Hepatocyte (in vitro differentiated cells): ENCODE measurements around the gene MAP2K7.

ENCODE experiments used
- EZH2 ChIP-seq: fragments of 200-600 bp; sonication (generic); IDR thresholded peaks from 2 replicates; pipeline ENCODE4 v1.6.1; 2016; ENCODE audit warnings: antibody characterized with exemption, mild to moderate bottlenecking, borderline replicate concordance
- TF ChIP-seq, protein P1 (sequence below): fragments of 200-600 bp; sonication (generic); IDR thresholded peaks from 2 replicates; pipeline ENCODE4 v1.5.1; 2016; ENCODE audit warnings: antibody characterized with exemption, mild to moderate bottlenecking; ENCODE audit not compliant: poor library complexity

- TF ChIP-seq, protein P1, sequence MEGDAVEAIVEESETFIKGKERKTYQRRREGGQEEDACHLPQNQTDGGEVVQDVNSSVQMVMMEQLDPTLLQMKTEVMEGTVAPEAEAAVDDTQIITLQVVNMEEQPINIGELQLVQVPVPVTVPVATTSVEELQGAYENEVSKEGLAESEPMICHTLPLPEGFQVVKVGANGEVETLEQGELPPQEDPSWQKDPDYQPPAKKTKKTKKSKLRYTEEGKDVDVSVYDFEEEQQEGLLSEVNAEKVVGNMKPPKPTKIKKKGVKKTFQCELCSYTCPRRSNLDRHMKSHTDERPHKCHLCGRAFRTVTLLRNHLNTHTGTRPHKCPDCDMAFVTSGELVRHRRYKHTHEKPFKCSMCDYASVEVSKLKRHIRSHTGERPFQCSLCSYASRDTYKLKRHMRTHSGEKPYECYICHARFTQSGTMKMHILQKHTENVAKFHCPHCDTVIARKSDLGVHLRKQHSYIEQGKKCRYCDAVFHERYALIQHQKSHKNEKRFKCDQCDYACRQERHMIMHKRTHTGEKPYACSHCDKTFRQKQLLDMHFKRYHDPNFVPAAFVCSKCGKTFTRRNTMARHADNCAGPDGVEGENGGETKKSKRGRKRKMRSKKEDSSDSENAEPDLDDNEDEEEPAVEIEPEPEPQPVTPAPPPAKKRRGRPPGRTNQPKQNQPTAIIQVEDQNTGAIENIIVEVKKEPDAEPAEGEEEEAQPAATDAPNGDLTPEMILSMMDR: no peak
- TF ChIP-seq EZH2: no peak
Observed at GRCh38 chr19:7908078-7908699, 4.5 kb downstream of the MAP2K7 start.
